Upper lobe of left lung (tissue), 6 donors: ENCODE data around the gene MRPL9. TPM values are rescaled to one million over a fixed set of nuclear protein-coding genes. Genes with fewer than 3 reads are reported as not detected.

ENCODE experiments used
- ATAC-seq, 2 donors: fragments of 200-7000 bp; cut with Tn5 transposase; one replicate each; pipeline ENCODE4 v1.9.1; 2022; ENCODE audit warnings: mild to moderate bottlenecking in 2 of 2, moderate library complexity in 2 of 2; ENCODE audit not compliant: low FRiP score in 2 of 2
- DNase-seq, 2 donors: peaks; one replicate each; pipeline ENCODE4 v3.0.0-alpha.2; 2019 to 2020
- H3K27ac ChIP-seq, 4 donors: fragments of 200-600 bp; sonication (generic); one replicate each; pipeline ENCODE4 v1.5.1; 2016 to 2019
- H3K27me3 ChIP-seq, 4 donors: fragments of 200-600 bp; sonication (generic); one replicate each; pipeline ENCODE4 v1.5.1; 2017 to 2019
- H3K36me3 ChIP-seq, 4 donors: fragments of 200-600 bp; sonication (generic); one replicate each; pipeline ENCODE4 v1.5.1; 2016 to 2019
- H3K4me1 ChIP-seq, 4 donors: fragments of 200-600 bp; sonication (generic); one replicate each; pipeline ENCODE4 v1.5.1; 2018 to 2019
- H3K4me3 ChIP-seq, 4 donors: fragments of 200-600 bp; sonication (generic); one replicate each; pipeline ENCODE4 v1.5.1; 2017 to 2019; ENCODE audit warnings: mild to moderate bottlenecking in 2 of 4, moderate library complexity in 1 of 4
- H3K9me3 ChIP-seq, 4 donors: fragments of 200-600 bp; sonication (generic); one replicate each; pipeline ENCODE4 v1.5.1; 2018 to 2019
- EP300 ChIP-seq, 4 donors: sonication (generic); formaldehyde crosslinking; IDR thresholded peaks; one replicate each; pipeline ENCODE4 v1.5.1; 2017; ENCODE audit warnings: antibody characterized with exemption in 4 of 4, control low read depth in 2 of 4
- POLR2A ChIP-seq, 4 donors: fragments of 450-650 bp; IDR thresholded peaks; one replicate each; pipeline ENCODE4 v1.5.1; 2016 to 2017; ENCODE audit warnings: antibody characterized with exemption in 4 of 4, mild to moderate bottlenecking in 2 of 4
- POLR2AphosphoS5 ChIP-seq, 2 donors: sonication (generic); formaldehyde crosslinking; IDR thresholded peaks; one replicate each; pipeline ENCODE4 v1.5.1; 2017; ENCODE audit warnings: antibody characterized with exemption in 2 of 2
- WGBS, 2 donors: methylation state at CpG; one replicate each; pipeline ENCODE4 v1.1.5; 2017 to 2018; 5-methylcytosine and 5-hydroxymethylcytosine counted together
- total RNA-seq, 6 donors: library from RNA; depleted of rRNA in 4 of 6; stranded (reverse); fragments of >200 nt in 4 of 6; gene quantifications; one replicate each; pipeline versions ENCODE4 v1.1.0 to v1.2.1, GENCODE V29; 2016 to 2021
- TF ChIP-seq, protein P1 (sequence below), 6 experiments: fragments of 450-650 bp in 4 of 6; fragments of 200-600 bp in 2 of 6; sonication (generic) in 2 of 6; IDR thresholded peaks; one replicate each; pipeline ENCODE4 v1.5.1; 2016 to 2019; ENCODE audit warnings: antibody characterized with exemption in 6 of 6
- donor health status: DM: no; HTN: no; CAD: no; lungs with moderate emphysema.
- donor health status: DM: no; HTN: yes; CAD: no; lungs with severe emphysema.

The MRPL9 gene
- total RNA-seq, 6 donors from 2014 or later: 27.6 to 94.3 (median 53.2) TPM

DNA sequence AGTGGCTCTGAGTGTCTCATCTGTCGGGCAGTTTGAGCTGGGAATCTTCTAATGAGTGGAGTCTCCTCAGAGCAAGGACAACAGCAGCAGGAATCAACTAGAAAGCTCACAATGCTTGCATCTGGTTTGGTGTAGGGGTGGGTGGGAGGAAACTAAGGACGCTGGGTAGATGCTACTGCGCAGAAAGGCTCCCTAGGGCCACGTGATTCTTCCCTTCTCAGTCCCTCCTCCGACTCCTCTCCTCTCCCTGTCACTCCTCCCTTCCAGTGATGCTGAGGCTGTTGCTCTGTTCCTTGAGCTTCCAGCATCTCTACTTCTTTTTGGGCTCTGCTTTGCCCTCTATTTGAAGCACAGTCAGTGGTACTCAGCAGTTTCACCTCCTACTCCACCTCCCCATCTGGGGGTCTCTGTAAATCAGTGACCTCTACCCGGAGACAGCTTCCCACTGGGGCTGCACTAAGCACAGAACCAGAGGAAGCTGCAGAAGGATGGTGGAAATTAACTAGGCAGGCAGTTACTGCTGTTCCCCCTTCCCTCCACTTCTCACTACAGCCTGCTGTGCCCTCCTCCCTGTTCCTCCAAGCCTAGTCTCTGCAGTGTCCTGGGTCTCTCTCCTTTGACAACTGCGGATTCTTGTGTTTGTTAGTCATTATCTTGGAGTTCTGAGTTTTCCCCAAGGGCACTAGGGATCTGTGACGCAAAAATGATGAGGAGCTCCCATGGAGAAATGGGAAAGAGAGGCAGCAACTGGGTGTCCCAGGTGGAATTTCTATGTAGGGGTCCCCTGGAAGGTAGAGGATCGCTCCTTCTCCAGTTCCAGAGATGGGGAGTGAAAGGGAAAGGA lies 36.1 kb upstream of the MRPL9 start:
- Histone ChIP-seq H3K4me1 (no peaks in the 10 kb centered on the region), H3K36me3 (no peaks in the 10 kb centered on the region), H3K4me3 (no peak overlapping the region), H3K27ac (no peak overlapping the region), H3K27me3 (no peaks in the 10 kb centered on the region), H3K9me3 (no peaks in the 10 kb centered on the region)
- DNase-seq (no peak), ATAC-seq (no peak)
- TF ChIP-seq EP300 (IDR thresholded peaks at IDR 0.05): no peak
- TF ChIP-seq POLR2AphosphoS5 (IDR thresholded peaks at IDR 0.05): no peak
- TF ChIP-seq, protein P1, sequence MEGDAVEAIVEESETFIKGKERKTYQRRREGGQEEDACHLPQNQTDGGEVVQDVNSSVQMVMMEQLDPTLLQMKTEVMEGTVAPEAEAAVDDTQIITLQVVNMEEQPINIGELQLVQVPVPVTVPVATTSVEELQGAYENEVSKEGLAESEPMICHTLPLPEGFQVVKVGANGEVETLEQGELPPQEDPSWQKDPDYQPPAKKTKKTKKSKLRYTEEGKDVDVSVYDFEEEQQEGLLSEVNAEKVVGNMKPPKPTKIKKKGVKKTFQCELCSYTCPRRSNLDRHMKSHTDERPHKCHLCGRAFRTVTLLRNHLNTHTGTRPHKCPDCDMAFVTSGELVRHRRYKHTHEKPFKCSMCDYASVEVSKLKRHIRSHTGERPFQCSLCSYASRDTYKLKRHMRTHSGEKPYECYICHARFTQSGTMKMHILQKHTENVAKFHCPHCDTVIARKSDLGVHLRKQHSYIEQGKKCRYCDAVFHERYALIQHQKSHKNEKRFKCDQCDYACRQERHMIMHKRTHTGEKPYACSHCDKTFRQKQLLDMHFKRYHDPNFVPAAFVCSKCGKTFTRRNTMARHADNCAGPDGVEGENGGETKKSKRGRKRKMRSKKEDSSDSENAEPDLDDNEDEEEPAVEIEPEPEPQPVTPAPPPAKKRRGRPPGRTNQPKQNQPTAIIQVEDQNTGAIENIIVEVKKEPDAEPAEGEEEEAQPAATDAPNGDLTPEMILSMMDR (IDR thresholded peaks at IDR 0.05): no peak
- WGBS, 2 donors: 75% methylated on average over 9 of the region's 9 CpGs

DNA sequence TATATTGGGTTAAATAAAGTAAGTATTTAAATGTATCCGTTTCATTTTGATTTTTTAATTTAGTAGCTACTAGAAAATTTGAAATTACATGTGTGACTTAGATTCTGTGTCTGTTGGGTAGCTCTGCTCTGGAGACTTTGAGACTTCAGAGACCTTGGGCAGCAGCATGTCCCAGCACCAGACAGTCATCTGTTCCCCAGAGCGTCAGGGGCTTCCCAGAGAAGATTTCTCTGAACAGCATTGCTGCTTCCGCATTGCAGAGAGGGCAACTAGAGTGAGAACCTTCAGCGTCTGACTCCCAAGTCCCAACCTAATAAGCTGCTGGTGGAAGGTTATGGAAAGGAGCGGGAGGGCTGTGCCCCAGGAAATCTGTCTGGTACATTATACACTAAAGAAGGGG lies 35.3 kb upstream of the MRPL9 start:
- 89 to 92% methylated on average over 5 of the region's 5 CpGs for WGBS, 2 donors
- Histone ChIP-seq H3K4me1 (no peaks in the 10 kb centered on the region), H3K9me3 (no peaks in the 10 kb centered on the region), H3K27me3 (no peaks in the 10 kb centered on the region), H3K36me3 (no peaks in the 10 kb centered on the region), H3K4me3 (no peak overlapping the region), H3K27ac (no peak overlapping the region)
- DNase-seq (no peak), ATAC-seq (no peak)
- TF ChIP-seq POLR2AphosphoS5 (IDR thresholded peaks at IDR 0.05) (no peak), POLR2A (IDR thresholded peaks at IDR 0.05) (no peak), EP300 (IDR thresholded peaks at IDR 0.05) (no peak)
- TF ChIP-seq, protein P1 (IDR thresholded peaks at IDR 0.05): no peak

DNA sequence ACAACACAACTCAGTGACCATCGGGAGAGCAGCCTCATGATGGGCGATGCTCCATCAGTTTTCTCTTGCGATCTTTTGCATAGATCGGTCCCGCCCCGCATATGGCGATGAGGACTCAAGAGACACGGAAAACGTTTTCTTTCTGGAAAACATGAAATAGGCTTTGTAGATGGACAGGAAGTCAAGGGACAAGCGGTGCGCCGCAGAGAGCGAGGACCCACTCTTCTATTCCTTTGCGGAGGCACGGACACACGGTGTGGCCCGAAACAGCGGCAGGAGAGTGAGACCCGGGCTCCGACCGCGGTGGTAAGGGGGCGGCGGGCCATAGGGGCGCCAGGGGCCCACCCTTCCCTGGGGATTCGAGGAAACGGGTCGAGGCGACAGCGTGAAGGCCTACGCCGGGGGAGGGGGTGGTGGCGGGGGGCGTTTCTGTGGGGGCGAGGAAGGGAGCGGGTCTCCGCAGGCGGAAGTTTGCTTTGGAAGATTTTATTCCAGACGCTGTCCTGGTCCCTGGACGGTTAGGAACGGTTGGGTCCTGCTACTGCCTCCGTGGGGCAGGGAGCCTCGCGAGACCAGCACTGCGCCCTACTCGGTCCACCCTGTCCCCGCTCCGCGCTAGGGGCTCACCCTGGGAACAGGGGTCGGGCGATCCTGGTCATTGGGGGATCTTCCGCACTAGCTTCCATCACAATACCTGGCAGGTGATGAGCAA lies 27.8 kb upstream of the MRPL9 start:
- no peaks in the 10 kb centered on the region for H3K27me3 ChIP-seq
- peak overlapping the region; percentile 56 to 90 (median 84) for H3K4me3 ChIP-seq
- no peaks in the 10 kb centered on the region for H3K9me3 ChIP-seq
- ATAC-seq: peak in 1 of 2 donors; percentile 35
- 0 to 1% methylated on average over 27 to 50 of the region's 52 CpGs for WGBS, 2 donors
- no peaks in the 10 kb centered on the region for H3K36me3 ChIP-seq
- H3K27ac ChIP-seq: peak overlapping the region; percentile 31 to 71 (median 52)
- TF ChIP-seq POLR2AphosphoS5 (IDR thresholded peaks at IDR 0.05) (no peak), POLR2A (IDR thresholded peaks at IDR 0.05) (peak in 1 of 4 donors; percentile 16), EP300 (IDR thresholded peaks at IDR 0.05) (no peak)
- TF ChIP-seq, protein P1 (IDR thresholded peaks at IDR 0.05): no peak
- peaks cover 7 to 19% (median 13%) of the 10 kb centered on the region in 4 donors for H3K4me1 ChIP-seq
- peak; percentile 41 to 81 for DNase-seq

DNA sequence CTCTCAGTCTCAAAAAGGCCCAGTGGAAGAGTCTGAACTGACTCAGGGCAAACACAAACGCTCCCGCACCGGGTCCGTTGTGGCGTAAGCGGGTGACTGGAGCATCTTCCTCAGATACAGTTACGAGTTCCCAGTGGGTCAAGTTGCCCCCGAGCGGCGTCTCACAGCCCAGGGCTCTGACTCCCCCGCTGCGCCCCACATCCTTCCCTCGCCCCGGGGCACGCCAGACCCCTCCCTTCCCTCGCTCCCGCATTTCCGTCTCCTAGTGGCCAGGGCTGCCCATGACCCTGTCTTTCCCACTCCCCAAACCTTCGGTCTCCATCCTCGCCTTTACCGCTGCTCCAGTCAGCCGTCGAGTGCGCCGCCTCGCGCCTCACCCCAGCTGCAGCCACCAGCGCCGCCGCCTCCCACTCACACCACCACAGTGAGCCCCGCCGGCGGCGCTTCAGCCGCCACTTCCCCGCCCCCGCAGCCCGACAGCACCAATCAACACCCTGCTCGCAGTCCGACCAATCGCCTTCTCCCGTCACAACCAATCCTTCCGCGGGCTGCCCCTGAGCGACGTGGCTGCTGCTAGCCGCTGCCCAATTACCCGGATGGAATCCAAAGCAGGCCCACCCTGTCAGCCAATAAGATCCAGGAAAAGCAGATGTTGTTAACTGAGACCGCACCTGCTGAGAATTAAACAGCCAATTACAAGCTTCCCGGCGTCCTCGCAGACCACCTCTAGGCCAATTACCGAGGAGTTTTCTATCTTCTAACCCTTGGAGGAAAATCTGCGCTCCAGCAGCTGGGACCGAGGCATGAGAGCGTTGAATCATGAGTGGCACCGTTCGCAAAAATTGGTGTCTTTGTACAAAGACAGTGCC lies 27.0 kb upstream of the MRPL9 start, which contains the start of gene TDRKH:
TDRKH (minus strand) TSS at position 430 of the 869 bp plus-strand sequence. CDS start 7,478 bp downstream, outside the sequence.
- H3K4me3 ChIP-seq: peak within 1 kb of the TSS; percentile 56 to 90 (median 84)
- TF ChIP-seq POLR2A (IDR thresholded peaks at IDR 0.05) (peak in 2 of 4 donors; percentile 77 to 82), EP300 (IDR thresholded peaks at IDR 0.05) (no peak), POLR2AphosphoS5 (IDR thresholded peaks at IDR 0.05) (peak; percentile 52 to 75)
- TF ChIP-seq, protein P1 (IDR thresholded peaks at IDR 0.05): peak in 4 of 6 experiments; percentile 28 to 62 (median 51)
- H3K4me1 ChIP-seq: peaks cover 7 to 19% (median 13%) of the 10 kb centered on the region in 4 donors
- H3K27ac ChIP-seq: peak within 1 kb of the TSS; percentile 31 to 75 (median 64)
- DNase-seq: peak; percentile 98
- WGBS, 2 donors: 0 to 1% methylated on average over 20 to 58 of the region's 58 CpGs
- no peaks in the 10 kb centered on the region for H3K36me3 ChIP-seq
- no peaks in the 10 kb centered on the region for H3K27me3 ChIP-seq
- no peaks in the 10 kb centered on the region for H3K9me3 ChIP-seq
- peak; percentile 99 to 100 for ATAC-seq
